ENCODE measurements around the gene ADCY1.

ADCY1 gene

GRCh38 chr7:45698303-45699014, 124.3 kb downstream of the ADCY1 start:
- DNase-seq = no peak

- DNase-seq = no peak
Measured at GRCh38 chr7:45699015-45699309, 124.8 kb downstream of the ADCY1 start.

- no peak for DNase-seq
Measured at GRCh38 chr7:45699726-45700390, 125.7 kb downstream of the ADCY1 start.

GRCh38 chr7:45700556-45700955, 126.4 kb downstream of the ADCY1 start:
- DNase-seq = no peak

GRCh38 chr7:45701701-45702510, 127.7 kb downstream of the ADCY1 start:
- no peak for DNase-seq

GRCh38 chr7:45702751-45703150, 128.6 kb downstream of the ADCY1 start:
- no peak for DNase-seq

GRCh38 chr7:45703373-45703821, 129.2 kb downstream of the ADCY1 start:
- DNase-seq = no peak

- DNase-seq = no peak
Measured at GRCh38 chr7:45703911-45704682, 129.9 kb downstream of the ADCY1 start.

- no peak for DNase-seq
Measured at GRCh38 chr7:45704683-45705016, 130.5 kb downstream of the ADCY1 start.

GRCh38 chr7:45708046-45708950, 134.1 kb downstream of the ADCY1 start:
- no peak for DNase-seq

- DNase-seq = no peak
Measured at GRCh38 chr7:45709168-45710042, 135.2 kb downstream of the ADCY1 start.

- no peak for DNase-seq
Measured at GRCh38 chr7:45710271-45711160, 136.3 kb downstream of the ADCY1 start.

GRCh38 chr7:45711161-45711490, 137.0 kb downstream of the ADCY1 start:
- DNase-seq = no peak

- DNase-seq = no peak
Measured at GRCh38 chr7:45712057-45712689, 138.0 kb downstream of the ADCY1 start.

GRCh38 chr7:45712872-45713668, 138.9 kb downstream of the ADCY1 start:
- no peak for DNase-seq

GRCh38 chr7:45713669-45714520, 139.7 kb downstream of the ADCY1 start:
- DNase-seq = no peak

- DNase-seq = no peak
Measured at GRCh38 chr7:45714521-45714820, 140.3 kb downstream of the ADCY1 start.

Data from activated CD4-positive, alpha-beta T cell treated with anti-CD3 and anti-CD28 coated beads for 1 hour (primary cell).